ENCODE measurements around the gene ATP13A2.

- TF ChIP-seq POLR2A (IDR thresholded peaks at IDR 0.05), result no peak
- TF ChIP-seq POLR2AphosphoS5 (IDR thresholded peaks at IDR 0.05), result peak; percentile 30 to 72 (median 50)
- peak; percentile 30 to 83 (median 65) for TF ChIP-seq CTCF (IDR thresholded peaks at IDR 0.05 in 8 of 11, conservative IDR thresholded peaks at IDR 0.05 in 3 of 11)
Measured at GRCh38 chr1:16960560-16961296, 51.0 kb downstream of the ATP13A2 start.

Measured in spleen (tissue), 7 donors.